GM12801 (cell line): ENCODE measurements around the gene PAQR6.

Experiments
- TF ChIP-seq, protein P1 (sequence below): IDR thresholded peaks from one replicate; pipeline ENCODE4 v1.5.1; 2011; ENCODE audit warnings: control low read depth; ENCODE audit not compliant: insufficient read length; ENCODE audit errors: extremely low read depth

The PAQR6 gene

DNA sequence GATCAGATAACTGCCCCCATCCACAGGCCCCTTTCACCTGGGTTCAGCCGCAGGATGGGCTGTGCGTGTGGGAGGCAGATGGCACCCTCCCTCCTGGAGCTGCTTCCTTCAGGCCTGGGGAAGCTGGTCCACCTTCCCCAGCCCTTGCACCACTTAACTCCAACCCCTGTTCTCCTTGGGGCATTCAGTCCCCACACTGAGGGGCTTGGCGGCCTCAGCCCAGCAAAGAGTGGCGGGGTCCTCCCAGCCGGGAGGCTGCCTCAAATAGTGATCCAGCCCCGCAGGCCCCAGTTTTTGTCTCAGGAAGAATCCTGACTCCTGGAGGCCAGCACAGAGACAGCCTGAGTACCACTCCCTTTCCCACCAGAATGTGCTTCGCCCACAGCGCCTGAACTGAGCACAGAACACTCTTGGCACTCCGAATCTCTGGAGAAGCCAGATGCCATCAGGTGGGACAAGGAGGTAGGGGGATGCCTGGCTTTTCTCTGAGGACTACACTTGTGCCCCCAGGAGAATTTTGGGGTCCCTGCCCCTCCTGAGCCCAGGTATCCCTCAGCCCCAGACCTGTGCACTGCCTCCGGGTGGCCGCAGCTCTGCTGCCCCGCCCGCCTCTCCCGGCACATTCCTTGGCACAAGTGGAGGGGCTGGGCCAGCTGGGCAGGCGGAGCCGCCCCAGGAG lies 936 bp downstream of the PAQR6 start:
- TF ChIP-seq, protein P1, sequence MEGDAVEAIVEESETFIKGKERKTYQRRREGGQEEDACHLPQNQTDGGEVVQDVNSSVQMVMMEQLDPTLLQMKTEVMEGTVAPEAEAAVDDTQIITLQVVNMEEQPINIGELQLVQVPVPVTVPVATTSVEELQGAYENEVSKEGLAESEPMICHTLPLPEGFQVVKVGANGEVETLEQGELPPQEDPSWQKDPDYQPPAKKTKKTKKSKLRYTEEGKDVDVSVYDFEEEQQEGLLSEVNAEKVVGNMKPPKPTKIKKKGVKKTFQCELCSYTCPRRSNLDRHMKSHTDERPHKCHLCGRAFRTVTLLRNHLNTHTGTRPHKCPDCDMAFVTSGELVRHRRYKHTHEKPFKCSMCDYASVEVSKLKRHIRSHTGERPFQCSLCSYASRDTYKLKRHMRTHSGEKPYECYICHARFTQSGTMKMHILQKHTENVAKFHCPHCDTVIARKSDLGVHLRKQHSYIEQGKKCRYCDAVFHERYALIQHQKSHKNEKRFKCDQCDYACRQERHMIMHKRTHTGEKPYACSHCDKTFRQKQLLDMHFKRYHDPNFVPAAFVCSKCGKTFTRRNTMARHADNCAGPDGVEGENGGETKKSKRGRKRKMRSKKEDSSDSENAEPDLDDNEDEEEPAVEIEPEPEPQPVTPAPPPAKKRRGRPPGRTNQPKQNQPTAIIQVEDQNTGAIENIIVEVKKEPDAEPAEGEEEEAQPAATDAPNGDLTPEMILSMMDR: no peak

DNA sequence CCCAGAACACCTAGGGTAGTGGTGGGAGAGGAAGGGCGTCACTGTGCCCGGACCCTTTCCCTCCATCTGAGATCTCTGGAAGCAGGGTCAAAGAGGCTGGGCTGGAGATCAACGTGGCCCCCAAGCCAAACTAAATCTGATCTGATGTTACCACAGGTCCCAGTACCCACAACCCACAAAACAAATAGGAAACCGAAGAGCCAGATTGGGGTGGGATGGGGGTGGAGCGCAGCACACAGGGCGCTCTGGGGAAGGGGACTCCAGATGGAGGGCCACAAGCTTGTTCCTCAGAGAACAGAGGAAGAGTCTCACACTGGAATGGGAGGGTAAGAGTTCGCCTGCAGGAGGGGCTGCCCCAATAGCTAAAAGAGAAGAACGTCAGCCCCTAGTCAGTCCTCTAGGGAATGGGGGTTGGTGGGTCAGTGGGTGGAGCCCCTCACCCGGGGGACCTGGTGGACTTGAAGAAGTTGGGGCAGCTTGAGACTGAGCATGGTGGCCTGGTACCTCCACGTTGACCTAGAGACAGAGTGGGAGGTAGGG lies 1.5 kb downstream of the PAQR6 start:
- TF ChIP-seq, protein P1: no peak

DNA sequence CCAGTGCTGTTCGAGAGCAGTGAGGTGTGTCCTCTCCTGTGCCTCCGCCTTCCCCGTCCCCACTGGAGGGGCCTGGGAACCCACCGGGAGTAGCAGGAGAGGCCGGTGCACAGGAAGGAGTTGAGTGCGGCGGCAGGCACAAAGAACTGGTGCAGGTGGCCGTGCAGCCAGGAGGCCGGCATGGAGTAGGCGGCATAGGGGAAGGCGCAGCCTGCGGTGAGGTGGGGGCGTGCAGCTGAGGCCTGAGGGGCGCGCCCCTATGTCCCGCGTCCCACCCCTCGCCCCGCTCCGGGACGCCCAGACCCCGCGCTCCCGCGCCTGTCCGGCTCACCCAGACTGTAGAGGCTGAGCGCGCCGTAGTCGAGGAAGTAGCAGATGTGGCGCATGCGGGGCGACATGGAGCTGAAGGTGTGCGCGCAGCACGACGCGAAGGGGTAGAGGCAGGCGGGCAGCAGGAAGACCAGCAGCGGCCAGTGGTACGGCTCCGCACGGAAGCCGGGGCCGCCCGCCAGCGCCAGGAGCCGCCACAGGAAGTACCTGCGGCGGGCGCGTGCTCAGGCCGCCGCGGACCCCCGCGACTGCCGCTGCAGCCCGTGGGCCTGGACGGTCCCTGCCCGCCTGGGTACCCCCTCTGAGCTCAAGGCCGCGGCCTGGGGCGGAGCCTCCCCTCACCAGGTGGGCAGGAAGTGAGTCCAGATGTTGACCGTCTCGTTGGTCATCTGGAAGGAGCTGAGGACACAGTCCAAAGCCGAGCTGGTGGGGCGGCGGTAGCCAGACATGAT lies 2.2 kb downstream of the PAQR6 start:
- TF ChIP-seq, protein P1: no peak

DNA sequence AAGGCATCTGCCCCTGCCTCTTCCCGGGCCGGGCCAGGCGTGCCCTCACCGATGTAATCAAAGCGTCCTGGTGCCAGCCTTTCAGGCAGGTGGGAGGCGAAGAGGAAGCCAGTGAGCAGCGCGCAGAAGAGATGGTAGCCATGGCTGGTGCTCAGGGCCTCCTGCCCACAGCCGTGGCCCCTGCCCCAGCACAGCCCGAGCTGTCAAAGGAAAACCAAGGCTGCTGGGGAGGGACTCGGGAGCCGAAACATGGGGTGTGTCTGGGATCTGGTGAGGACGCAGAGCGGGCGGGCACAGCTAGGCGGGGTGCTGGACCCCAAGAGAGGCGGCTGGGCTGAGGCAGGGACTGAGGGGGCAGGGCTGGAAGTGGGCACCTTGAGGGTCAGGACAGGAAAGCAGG lies 3.1 kb downstream of the PAQR6 start:
- TF ChIP-seq, protein P1: no peak

DNA sequence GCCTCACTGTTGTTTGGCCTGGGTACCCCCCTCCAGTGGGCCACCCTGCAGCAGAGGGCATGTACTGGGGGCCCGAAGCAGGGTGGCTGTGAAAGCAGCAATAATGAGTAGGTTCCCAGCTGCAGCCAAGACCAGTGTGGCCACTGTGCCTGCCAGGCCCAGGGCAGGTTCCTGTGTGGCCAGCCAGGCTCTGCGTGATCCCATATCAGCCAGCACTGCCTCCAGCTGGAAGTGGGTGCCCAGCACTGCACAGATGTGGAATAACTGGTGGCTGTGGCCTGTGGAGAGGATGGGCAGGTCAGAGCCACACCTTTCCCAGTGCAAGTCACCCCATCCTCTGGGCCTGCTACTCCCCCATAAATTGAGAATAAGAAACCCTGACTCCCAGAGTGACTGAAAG lies 3.7 kb downstream of the PAQR6 start:
- TF ChIP-seq, protein P1: no peak

DNA sequence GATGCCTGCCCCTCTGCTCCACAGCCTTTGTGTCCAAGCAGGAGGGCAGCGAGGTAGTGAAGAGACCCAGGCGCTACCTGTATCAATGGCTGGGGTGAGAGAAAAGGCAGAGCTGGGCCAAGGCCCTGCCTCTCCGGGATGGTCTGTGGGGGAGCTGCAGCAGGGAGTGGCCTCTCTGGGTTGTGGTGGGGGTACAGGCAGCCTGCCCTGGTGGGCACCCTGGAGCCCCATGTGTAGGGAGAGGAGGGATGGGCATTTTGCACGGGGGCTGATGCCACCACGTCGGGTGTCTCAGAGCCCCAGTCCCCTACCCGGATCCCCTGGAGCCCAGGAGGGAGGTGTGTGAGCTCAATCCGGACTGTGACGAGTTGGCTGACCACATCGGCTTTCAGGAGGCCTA lies 5.1 kb downstream of the PAQR6 start:
- TF ChIP-seq, protein P1: no peak

DNA sequence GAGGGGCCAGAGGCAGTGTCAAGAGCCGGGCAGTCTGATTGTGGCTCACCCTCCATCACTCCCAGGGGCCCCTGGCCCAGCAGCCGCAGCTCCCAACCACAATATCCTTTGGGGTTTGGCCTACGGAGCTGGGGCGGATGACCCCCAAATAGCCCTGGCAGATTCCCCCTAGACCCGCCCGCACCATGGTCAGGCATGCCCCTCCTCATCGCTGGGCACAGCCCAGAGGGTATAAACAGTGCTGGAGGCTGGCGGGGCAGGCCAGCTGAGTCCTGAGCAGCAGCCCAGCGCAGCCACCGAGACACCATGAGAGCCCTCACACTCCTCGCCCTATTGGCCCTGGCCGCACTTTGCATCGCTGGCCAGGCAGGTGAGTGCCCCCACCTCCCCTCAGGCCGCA lies 5.9 kb downstream of the PAQR6 start, which contains the start of gene BGLAP:
BGLAP (plus strand) TSS at position 259 of the 400 bp plus-strand sequence; CDS start at position 307, 48 bp downstream.
- TF ChIP-seq, protein P1: no peak
